SK-N-SH (cell line): ENCODE results near the gene KCNB1.

Experiments
- EP300 ChIP-seq, 2 experiments: IDR thresholded peaks; 2 replicates each; pipeline versions ENCODE4 v1.4.0 to v1.6.1; 2012; ENCODE audit warnings: borderline replicate concordance in 1 of 2, low read depth in 1 of 2, low read length in 1 of 2
- EZH2phosphoT487 ChIP-seq: fragments of 200-600 bp; sonication (generic); IDR thresholded peaks from 2 replicates; pipeline ENCODE4 v1.6.1; 2017; ENCODE audit warnings: low read depth, mixed run types, mild to moderate bottlenecking, antibody characterized with exemption, moderate library complexity, borderline replicate concordance
- GABPA ChIP-seq: IDR thresholded peaks from 2 replicates; pipeline ENCODE4 v1.4.0; 2012; ENCODE audit warnings: low read depth, mild to moderate bottlenecking
- JUND ChIP-seq: IDR thresholded peaks from 2 replicates; pipeline ENCODE4 v1.4.0; 2012
- NRF1 ChIP-seq: IDR thresholded peaks from 2 replicates; pipeline ENCODE4 v1.6.1; 2012; ENCODE audit warnings: low read depth, mild to moderate bottlenecking, low read length
- POLR2AphosphoS5 ChIP-seq: IDR thresholded peaks from 2 replicates; pipeline ENCODE4 v1.6.1; 2012; ENCODE audit warnings: low read depth, low read length
- RAD21 ChIP-seq: IDR thresholded peaks from 2 replicates; pipeline ENCODE4 v1.6.1; 2012; ENCODE audit warnings: mild to moderate bottlenecking, low read length
- RCOR1 ChIP-seq: fragments of 150-350 bp; IDR thresholded peaks from 2 replicates; pipeline ENCODE4 v1.6.1; 2017; ENCODE audit warnings: antibody characterized with exemption, low read length
- SMC3 ChIP-seq: IDR thresholded peaks from 2 replicates; pipeline ENCODE4 v1.6.1; 2012; ENCODE audit warnings: low read depth, low read length, improper control_type of control experiment
- TF ChIP-seq, protein P1 (sequence below): fragments of 200-600 bp; sonication (generic); IDR thresholded peaks from 2 replicates; pipeline ENCODE4 v1.6.1; 2017; ENCODE audit warnings: antibody characterized with exemption, mild to moderate bottlenecking, moderate library complexity

DNA sequence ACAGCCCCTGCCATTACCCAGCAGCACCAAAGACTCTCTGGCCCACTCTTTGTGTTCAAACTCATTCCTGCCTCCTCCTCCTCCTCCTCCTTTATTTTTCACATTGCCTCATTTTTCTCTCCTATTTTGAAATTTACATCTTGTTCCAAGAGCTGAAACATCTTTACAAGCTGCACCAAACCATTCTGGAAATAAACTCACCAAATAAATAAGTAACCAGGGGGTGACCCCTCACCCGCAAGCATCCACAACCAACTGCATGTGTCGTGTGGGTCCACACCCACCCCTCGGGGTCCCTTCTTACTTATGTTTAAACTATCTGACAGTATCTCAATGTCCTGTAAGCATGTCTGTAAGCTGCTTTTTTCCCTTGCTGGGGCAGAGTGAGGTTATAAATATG, 1.4 kb downstream of the KCNB1 start:
- TF ChIP-seq EP300 (IDR thresholded peaks at IDR 0.05; ENCODE audit: borderline replicate concordance in 1 of 2, low read depth in 1 of 2, low read length in 1 of 2), result no peak
- TF ChIP-seq NRF1, result no peak
- TF ChIP-seq, protein P1, sequence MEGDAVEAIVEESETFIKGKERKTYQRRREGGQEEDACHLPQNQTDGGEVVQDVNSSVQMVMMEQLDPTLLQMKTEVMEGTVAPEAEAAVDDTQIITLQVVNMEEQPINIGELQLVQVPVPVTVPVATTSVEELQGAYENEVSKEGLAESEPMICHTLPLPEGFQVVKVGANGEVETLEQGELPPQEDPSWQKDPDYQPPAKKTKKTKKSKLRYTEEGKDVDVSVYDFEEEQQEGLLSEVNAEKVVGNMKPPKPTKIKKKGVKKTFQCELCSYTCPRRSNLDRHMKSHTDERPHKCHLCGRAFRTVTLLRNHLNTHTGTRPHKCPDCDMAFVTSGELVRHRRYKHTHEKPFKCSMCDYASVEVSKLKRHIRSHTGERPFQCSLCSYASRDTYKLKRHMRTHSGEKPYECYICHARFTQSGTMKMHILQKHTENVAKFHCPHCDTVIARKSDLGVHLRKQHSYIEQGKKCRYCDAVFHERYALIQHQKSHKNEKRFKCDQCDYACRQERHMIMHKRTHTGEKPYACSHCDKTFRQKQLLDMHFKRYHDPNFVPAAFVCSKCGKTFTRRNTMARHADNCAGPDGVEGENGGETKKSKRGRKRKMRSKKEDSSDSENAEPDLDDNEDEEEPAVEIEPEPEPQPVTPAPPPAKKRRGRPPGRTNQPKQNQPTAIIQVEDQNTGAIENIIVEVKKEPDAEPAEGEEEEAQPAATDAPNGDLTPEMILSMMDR, result no peak
- TF ChIP-seq RAD21, result no peak
- no peak for TF ChIP-seq JUND
- no peak for TF ChIP-seq GABPA
- TF ChIP-seq RCOR1, result no peak
- TF ChIP-seq SMC3, result no peak
- TF ChIP-seq EZH2phosphoT487, result no peak
- TF ChIP-seq POLR2AphosphoS5, result no peak
